Esophagus muscularis mucosa (tissue), 4 donors: Measurements from ENCODE around the gene LACTB. TPM values are rescaled to one million over a fixed set of nuclear protein-coding genes. Genes with fewer than 3 reads are reported as not detected.
A peak's percentile ranks its signal among the peaks of the same experiment; 100 is the strongest.

ENCODE experiments used
- DNase-seq: peaks from one replicate; pipeline ENCODE4 v3.0.0-alpha.2; 2017; ENCODE audit errors: extremely low spot score
- H3K27ac ChIP-seq, 4 donors: fragments of 200-600 bp; sonication (generic); replicated peaks in 1 of 4; 1 replicate in 3 of 4; 2 replicates in 1 of 4; pipeline ENCODE4 v1.5.1; 2016 to 2019; ENCODE audit warnings: mild to moderate bottlenecking in 1 of 4
- H3K27me3 ChIP-seq, 4 donors: fragments of 200-600 bp; sonication (generic); one replicate each; pipeline versions ENCODE4 v1.5.1 to v1.6.0; 2016 to 2019
- H3K36me3 ChIP-seq, 4 donors: fragments of 200-600 bp; sonication (generic); one replicate each; pipeline ENCODE4 v1.5.1; 2016 to 2019
- H3K4me1 ChIP-seq, 4 donors: fragments of 200-600 bp; sonication (generic); one replicate each; pipeline ENCODE4 v1.5.1; 2016 to 2019
- H3K4me3 ChIP-seq, 4 donors: fragments of 200-600 bp; sonication (generic); 1 replicate in 2 of 4; 2 replicates in 2 of 4; pipeline ENCODE4 v1.5.1; 2016 to 2019; ENCODE audit warnings: mild to moderate bottlenecking in 4 of 4, moderate library complexity in 1 of 4
- H3K9me3 ChIP-seq, 4 donors: fragments of 200-600 bp; sonication (generic); 1 replicate in 3 of 4; 2 replicates in 1 of 4; pipeline ENCODE4 v1.5.1; 2016 to 2019
- EP300 ChIP-seq: sonication (generic); formaldehyde crosslinking; IDR thresholded peaks from one replicate; pipeline ENCODE4 v1.6.1; 2017; ENCODE audit warnings: antibody characterized with exemption
- POLR2A ChIP-seq: fragments of 450-650 bp; IDR thresholded peaks from one replicate; pipeline ENCODE4 v1.6.1; 2017; ENCODE audit warnings: antibody characterized with exemption, moderate library complexity, mild to moderate bottlenecking, low read depth
- POLR2AphosphoS5 ChIP-seq, 2 donors: sonication (generic); formaldehyde crosslinking; IDR thresholded peaks; one replicate each; pipeline ENCODE4 v1.6.1; 2017; ENCODE audit warnings: antibody characterized with exemption in 2 of 2
- WGBS: methylation state at CpG from one replicate; pipeline ENCODE4 v1.1.5; 2018; 5-methylcytosine and 5-hydroxymethylcytosine counted together
- intact Hi-C: fragments of 100-400 bp; cut with DNase I; formaldehyde crosslinking; loops from one replicate; pipeline ENCODE4 v1.15.1; 2023
- total RNA-seq, 4 donors: library from RNA; depleted of rRNA; stranded (reverse); fragments of >200 nt; gene quantifications; one replicate each; pipeline versions ENCODE4 v1.1.0 to v1.2.1, GENCODE V29; 2016
- TF ChIP-seq, protein P1 (sequence below), 3 experiments: fragments of 200-600 bp in 2 of 3; fragments of 450-650 bp in 1 of 3; sonication (generic) in 2 of 3; IDR thresholded peaks; one replicate each; pipeline ENCODE4 v1.5.1; 2017 to 2019; ENCODE audit warnings: antibody characterized with exemption in 3 of 3, mild to moderate bottlenecking in 2 of 3, moderate library complexity in 1 of 3

LACTB gene
- total RNA-seq, 4 donors from 2014 or later: 15.4 to 22.8 (median 18.7) TPM

DNA sequence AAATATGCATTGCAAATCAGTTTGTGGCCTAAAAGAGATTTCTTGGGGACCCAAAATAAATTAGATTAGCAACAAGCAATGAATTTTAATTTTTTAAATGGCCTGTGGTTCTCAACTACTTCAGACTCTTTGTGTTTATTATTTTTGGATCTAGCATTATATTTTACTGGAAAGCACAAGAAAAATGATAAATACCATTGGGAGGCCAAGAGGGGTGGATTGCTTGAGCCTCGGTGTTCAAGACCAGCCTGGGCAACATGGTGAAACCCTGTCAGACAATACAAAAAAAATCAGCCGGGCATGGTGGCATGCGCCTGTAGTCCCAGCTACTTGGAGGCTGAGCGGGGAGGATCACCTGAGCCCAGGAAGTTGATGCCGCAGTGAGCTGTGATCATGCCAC lies 13.6 kb downstream of the LACTB start:
- intact Hi-C loops: no loop called here
- Histone ChIP-seq H3K9me3 (no peaks in the 10 kb centered on the region), H3K4me3 (no peak overlapping the region), H3K27me3 (no peaks in the 10 kb centered on the region), H3K27ac (peak overlapping the region in 2 of 4 donors; percentile 5 to 7), H3K4me1 (peaks cover 0 to 34% (median 20%) of the 10 kb centered on the region in 4 donors), H3K36me3 (peaks cover 0 to 27% (median 12%) of the 10 kb centered on the region in 4 donors)
- WGBS: 89% methylated on average over 5 of the region's 5 CpGs
- no peak for DNase-seq
- no peak for TF ChIP-seq EP300
- TF ChIP-seq POLR2AphosphoS5 (IDR thresholded peaks at IDR 0.05): no peak
- no peak for TF ChIP-seq POLR2A
- TF ChIP-seq, protein P1, sequence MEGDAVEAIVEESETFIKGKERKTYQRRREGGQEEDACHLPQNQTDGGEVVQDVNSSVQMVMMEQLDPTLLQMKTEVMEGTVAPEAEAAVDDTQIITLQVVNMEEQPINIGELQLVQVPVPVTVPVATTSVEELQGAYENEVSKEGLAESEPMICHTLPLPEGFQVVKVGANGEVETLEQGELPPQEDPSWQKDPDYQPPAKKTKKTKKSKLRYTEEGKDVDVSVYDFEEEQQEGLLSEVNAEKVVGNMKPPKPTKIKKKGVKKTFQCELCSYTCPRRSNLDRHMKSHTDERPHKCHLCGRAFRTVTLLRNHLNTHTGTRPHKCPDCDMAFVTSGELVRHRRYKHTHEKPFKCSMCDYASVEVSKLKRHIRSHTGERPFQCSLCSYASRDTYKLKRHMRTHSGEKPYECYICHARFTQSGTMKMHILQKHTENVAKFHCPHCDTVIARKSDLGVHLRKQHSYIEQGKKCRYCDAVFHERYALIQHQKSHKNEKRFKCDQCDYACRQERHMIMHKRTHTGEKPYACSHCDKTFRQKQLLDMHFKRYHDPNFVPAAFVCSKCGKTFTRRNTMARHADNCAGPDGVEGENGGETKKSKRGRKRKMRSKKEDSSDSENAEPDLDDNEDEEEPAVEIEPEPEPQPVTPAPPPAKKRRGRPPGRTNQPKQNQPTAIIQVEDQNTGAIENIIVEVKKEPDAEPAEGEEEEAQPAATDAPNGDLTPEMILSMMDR (IDR thresholded peaks at IDR 0.05): no peak

DNA sequence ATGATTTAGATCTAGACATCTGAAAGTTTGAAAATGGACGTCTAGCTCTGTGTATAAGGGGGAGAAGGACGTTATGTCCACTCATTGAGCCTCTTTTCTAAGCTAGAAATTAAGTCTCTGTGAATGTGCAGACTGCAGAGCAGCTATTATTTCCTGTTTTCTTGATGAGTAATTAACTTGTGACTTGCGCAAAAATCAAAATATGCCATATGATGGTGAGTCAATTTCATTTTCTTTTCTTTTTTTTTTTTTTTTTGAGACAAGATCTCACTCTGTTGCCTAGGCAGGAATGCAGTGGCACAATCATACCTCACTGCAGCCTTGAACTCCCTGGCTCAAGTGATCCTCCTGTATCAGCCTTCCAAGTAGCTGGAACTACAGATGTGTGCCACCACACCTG lies 14.1 kb downstream of the LACTB start:
- Histone ChIP-seq H3K9me3 (no peaks in the 10 kb centered on the region), H3K4me1 (peaks cover 0 to 34% (median 20%) of the 10 kb centered on the region in 4 donors), H3K4me3 (no peak overlapping the region), H3K27ac (no peak overlapping the region), H3K36me3 (peaks cover 0 to 22% (median 9%) of the 10 kb centered on the region in 4 donors), H3K27me3 (no peaks in the 10 kb centered on the region)
- intact Hi-C loops: no loop called here
- DNase-seq: no peak
- TF ChIP-seq EP300 (no peak), POLR2AphosphoS5 (IDR thresholded peaks at IDR 0.05) (peak in 1 of 2 donors; percentile 30), POLR2A (no peak)
- TF ChIP-seq, protein P1 (IDR thresholded peaks at IDR 0.05): no peak
- WGBS: 66% methylated on average over 3 of the region's 3 CpGs

DNA sequence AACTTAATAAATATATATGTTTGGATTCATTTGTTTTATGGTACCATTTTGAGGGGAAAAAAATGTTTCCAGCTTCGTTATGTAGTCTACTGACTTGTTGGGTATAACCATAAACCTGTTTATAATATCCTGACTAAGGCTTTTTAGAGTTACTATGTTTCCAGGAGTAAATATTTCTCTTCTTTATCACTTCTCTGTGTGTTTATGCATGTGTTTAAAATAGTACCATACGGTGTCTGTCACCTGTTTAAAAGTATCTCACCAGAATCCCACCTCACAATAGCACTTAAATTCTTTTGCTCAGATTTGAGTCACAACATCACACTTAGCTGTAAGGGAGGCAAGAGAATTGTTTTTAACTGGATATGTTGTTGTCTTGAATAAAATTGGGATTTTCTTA lies 15.1 kb downstream of the LACTB start:
- Histone ChIP-seq H3K9me3 (no peaks in the 10 kb centered on the region), H3K4me1 (peaks cover 0 to 34% (median 20%) of the 10 kb centered on the region in 4 donors), H3K27me3 (no peaks in the 10 kb centered on the region), H3K36me3 (peaks cover 0 to 19% (median 6%) of the 10 kb centered on the region in 4 donors), H3K4me3 (no peak overlapping the region), H3K27ac (no peak overlapping the region)
- TF ChIP-seq, protein P1 (IDR thresholded peaks at IDR 0.05): no peak
- TF ChIP-seq POLR2AphosphoS5 (IDR thresholded peaks at IDR 0.05) (no peak), POLR2A (no peak)
- no peak for DNase-seq
- 64% methylated on average over 2 of the region's 2 CpGs for WGBS
- intact Hi-C loops: no loop called here

DNA sequence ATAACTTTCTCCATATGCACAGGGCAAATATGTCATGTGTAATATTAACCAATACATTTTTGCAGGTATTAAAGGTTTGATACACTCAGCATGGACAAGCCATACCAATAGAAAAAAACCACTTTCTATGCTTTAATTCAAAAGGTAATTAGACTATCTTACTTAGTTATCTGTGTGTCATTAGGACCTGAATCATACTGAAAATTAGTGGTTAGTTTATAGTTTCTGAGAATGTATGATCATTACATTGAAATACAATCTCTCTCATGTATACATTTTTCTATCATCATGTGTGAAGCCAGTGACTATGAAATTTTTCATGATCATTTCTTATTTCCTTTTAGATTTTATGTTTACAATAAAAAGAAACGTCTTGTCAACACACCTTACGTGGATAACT lies 19.3 kb downstream of the LACTB start:
- Histone ChIP-seq H3K4me1 (peaks cover 0 to 3% (median 2%) of the 10 kb centered on the region in 4 donors), H3K36me3 (peaks cover 0 to 21% (median 8%) of the 10 kb centered on the region in 4 donors), H3K27ac (no peak overlapping the region), H3K27me3 (no peaks in the 10 kb centered on the region), H3K4me3 (no peak overlapping the region), H3K9me3 (no peaks in the 10 kb centered on the region)
- TF ChIP-seq EP300: no peak
- no peak for TF ChIP-seq POLR2A
- TF ChIP-seq, protein P1 (IDR thresholded peaks at IDR 0.05): no peak
- TF ChIP-seq POLR2AphosphoS5 (IDR thresholded peaks at IDR 0.05): no peak
- no peak for DNase-seq
- intact Hi-C loops: no loop called here
- WGBS: 86% methylated on average over 2 of the region's 2 CpGs

DNA sequence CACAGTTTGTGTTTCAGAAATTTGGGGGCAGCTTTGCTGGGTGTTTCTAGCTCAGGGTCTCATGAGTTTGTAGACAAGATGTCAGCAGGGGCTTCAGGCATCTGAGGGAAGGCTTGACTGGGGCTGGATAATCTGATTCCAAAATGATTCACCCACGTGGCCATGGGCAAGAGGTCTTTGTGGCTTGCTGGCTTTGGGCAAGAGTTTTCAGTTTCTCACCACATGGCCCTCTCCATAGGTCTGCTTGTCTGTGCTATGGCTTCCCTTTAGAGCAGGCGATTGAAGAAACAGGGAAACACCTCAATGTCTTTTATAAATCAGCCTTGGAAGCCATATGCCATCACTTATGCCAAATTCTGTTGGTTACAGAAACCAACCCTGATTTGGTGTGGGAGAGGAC lies 23.8 kb downstream of the LACTB start:
- intact Hi-C loops: no loop called here
- H3K36me3 ChIP-seq: peaks cover 13 to 53% (median 26%) of the 10 kb centered on the region in 4 donors
- no peak for DNase-seq

More for the DNA sequence above, 23.8 kb downstream of the LACTB start:
- 77% methylated on average over 2 of the region's 2 CpGs for WGBS
- Histone ChIP-seq H3K27ac (no peak overlapping the region), H3K27me3 (no peaks in the 10 kb centered on the region), H3K9me3 (no peaks in the 10 kb centered on the region), H3K4me1 (peaks cover 0 to 3% (median 0%) of the 10 kb centered on the region in 4 donors), H3K4me3 (no peak overlapping the region)
- TF ChIP-seq POLR2AphosphoS5 (IDR thresholded peaks at IDR 0.05) (no peak), EP300 (no peak), POLR2A (no peak)
- TF ChIP-seq, protein P1 (IDR thresholded peaks at IDR 0.05): no peak
